HG02885 (cell line): ENCODE data around the gene C7orf57.
"Not testable (repeated sequence)": the region's sequence is repeated elsewhere in the genome, so short reads cannot be mapped to it uniquely, and the experiment has no call there.

Experiments
- ATAC-seq: cut with Tn5 transposase; IDR thresholded peaks from one replicate; pipeline ENCODE4 v1.9.1; 2021; ENCODE audit warnings: mild to moderate bottlenecking; ENCODE audit not compliant: unreplicated experiment, poor library complexity

The C7orf57 gene

DNA sequence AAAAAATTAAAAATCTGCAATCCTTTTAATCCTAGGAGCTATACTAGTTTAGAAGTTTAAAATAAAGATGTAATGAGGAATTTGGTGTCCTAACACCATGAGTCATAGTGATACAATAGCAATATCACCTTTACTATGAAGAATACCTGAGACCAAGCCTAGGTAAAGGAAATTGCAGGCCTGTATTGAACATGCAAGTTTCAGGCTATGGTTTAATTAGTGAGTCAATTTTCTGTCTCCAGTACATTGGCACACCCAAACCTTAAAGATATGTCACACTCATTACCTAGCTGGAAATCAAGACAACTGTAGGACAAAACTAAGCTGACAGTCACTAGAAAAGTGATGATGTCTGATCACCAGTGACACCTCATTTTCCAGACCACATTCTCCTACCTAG, 47.0 kb downstream of the C7orf57 start:
- ATAC-seq: not testable (repeated sequence)

DNA sequence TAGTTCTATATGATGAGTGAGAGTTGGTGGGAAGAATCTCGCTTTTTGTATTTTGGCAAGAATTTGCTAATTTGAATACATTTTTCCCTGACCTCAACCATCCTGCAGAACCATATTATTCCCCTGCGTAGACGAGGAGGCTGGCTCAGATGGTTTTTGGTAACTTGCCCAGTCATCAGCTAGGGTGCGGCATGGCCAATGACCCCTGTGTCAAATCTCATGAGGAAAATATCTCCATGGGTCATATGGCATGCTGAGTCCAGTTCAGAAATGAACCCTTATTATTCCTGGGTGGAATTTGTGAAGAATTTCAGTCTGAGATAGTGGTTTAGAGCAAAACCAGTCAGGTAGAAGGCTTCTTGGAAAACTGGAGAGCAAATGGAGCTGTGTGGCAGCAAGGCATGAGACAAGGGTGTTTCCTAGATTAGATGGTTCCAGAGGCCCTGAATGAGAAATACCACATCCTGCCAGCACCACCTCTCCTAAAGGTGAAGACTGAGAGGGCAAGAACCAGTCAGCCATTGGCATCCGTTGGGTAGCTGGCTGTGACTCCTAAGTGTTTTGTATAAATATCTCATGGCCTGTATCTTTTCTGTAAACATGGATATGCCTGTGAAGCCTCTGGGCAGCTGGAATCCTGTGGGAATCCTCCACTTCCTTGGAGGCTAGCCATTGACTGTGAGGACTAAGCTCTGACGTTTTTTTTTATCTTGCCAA, 47.9 kb downstream of the C7orf57 start:
- ATAC-seq: no peak

DNA sequence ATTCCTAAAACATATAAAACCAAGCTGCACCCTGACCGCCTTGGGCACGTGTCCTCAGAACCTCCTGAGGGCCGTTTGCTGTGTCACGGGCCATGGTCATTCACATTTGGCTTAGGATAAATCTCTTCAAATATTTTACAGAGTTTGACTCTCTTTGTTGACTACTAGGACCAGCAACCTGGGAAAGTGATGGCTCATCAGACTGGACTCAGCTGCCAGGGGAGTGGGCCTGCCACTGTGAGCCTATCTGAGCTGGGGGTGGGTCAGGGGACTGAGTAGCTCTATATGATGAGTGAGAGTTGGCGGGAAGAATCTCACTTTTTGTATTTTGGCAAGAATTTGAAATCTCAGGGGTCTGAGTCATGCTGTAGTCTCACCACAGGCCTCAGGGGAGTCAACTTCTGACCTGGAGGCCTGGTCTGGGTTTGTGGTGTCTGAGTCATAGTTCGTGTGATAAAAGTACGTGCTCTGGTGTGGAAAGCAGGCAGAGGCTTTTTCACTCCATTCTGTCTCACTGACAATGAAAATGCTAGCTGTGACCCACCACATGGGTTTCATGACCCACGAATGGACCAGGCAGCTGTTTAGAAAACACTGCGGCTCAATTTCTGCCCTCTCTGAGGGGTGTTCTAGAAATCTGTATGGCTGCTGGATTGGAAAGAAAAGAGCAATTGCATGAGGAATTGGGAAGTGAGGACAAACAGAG, 49.5 kb downstream of the C7orf57 start:
- peak; percentile 68 for ATAC-seq

DNA sequence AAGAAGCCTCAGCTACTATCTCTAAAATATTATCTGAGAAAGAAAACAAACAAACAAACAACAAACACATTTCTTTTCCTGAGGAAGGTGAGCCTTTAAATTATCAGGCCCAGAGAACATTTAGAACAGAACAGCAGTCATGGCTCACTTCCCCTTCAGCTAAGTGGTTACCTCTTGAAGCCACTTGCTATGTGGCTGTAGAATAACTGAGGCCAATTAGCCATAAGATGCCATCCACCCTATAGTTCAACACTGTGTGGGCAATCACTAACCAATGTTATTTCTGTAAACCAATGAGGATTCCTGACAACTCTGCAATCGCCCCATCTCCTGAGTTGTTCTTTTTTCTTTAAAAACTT, 50.1 kb downstream of the C7orf57 start:
- peak; percentile 10 for ATAC-seq

DNA sequence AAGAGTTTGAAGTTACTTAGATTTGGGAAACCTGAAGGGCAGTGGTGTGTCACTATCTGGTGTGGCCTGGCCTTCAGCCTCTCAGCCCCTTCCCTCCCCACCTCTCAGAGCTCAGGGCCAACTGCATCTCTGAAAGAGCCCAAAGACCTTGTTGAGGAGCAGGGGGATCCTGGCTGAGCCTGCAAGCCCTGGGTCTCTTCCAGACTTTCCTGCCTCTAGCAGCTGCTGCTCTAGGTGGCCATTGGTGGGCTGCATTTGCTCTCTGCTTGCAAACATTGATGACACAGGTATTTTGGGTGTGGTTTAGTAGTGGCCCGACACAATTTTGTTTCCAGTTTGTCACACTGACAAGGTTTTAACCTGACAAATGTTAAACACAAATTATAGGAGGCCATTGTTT, 50.6 kb downstream of the C7orf57 start:
- no peak for ATAC-seq

DNA sequence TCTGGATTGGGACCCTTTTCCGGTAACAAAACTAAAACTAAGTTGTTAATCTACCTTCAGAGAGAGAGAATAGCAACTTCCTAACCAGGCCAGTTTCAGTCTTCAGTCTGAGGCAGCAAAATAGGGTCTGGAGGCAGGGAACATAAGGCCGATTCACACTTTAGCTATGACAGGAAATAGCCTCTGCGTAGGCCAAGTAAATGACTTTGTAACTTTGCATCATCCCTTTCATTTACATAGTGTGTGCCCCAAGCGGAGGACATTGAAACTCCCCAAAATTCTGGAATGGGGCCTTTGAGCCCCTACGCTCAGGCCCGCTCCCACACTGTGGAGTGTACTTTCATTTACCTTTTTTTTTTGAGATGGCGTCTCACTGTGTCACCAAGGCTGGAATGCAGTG, 52.0 kb downstream of the C7orf57 start:
- ATAC-seq: peak; percentile 21

DNA sequence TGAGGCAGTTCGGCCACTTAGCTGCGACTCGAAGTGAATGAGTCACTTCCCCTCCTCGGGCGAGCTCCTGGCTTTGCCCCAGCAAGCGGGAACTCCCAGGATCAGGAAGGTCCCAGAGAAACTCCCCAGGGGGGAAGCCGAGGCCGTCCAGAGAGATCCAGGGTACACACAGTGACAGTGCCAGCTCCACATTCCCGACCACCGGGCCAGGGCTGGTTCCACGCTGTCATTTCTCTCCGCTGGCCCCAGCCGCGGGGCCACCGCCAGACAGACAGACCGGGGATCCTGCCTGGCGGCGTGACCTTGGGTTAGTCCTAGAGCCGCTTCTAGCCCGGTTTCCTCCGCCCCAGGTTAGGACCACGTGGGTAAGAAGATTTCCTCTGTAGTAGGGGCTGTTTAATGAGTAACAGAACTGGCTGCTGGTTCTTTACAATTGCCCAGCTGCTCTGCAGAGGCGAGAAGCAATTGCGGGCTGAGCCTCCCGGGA, 53.3 kb downstream of the C7orf57 start:
- peak; percentile 51 for ATAC-seq

DNA sequence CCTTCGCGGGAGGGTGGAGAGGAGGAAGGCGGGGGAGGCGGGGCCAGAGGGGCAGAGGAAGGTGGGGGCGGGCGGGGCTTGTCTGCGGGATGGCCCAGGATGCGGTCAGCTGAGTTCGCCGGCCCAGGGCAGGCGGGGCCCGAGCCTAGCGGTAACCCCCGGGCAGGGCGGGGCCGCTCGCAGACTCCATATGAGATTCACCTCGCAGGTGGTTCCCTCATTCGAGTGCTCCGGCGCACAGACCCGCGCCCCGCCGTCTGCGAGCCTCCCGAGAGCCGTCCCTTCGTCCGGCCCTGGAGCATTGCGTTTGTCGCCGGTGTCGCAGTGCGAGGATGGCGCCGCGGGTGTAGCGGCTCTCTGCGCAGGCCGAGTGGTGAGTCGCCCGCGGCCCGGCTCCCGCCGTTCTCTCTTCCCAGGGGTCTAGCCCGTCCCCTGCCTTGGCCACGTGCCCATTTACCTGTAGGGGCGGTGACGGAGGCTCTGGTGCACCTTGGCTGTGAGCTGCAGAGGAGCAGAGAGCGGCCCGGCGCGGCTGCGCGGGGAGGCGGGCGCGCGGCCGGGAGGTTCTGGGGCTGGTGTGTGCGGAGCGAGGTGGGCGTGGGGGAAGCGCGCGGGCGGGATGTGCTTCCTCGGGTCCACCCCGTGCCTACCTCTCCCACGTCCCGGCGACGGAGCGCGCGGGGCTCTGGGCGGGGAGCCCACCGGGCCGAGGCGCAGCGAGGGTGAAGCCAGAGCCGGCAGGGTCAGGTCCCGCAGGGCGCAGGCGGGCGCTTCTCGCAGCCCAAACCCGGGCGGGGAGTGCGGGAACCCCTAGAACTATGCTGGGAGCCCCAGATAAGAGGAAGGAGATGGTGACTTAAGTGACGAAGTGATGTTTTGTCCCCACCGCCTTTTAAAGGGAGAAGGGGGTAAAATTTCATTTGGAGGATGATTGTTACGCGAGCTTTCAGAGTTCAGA, 54.0 kb downstream of the C7orf57 start, which contains the start of gene UPP1:
UPP1 (plus strand) TSS at position 220 of the 958 bp plus-strand sequence. CDS start 5,519 bp downstream, outside the sequence.
- peak; percentile 58 for ATAC-seq

DNA sequence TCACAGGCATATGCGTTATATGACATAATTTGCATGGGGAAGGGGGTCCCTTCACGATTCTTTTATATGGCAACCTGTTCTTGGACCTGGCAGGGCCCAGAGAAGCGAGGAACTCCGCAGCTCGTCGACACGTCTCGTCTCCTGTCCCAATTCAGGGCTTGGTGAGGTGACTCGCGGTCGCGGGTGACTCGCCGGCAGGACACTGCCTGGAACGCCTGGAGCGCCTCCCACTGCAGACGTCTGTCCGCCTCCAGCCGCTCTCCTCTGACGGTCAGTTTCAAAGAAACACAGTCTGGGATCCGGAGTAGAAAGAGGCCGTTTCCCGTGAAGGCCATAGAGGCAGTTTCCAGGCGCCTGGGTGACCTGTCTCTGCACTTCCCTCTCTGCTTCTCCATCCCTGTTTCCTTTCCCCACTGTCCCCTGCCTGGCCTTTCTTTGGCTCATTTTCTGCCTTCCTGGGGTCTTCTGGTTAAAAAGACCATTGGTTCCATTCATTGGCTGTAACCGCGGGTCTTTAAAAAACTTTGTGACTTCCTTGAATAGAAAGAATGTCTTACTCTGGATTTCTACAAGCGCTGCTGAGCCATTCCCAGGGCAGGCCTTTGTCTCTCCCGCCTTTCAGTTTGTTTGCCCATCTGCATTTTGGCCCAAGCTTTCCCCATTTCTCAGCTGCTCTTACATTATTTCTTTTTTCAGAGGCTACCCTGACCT, 54.9 kb downstream of the C7orf57 start:
- ATAC-seq: no peak

DNA sequence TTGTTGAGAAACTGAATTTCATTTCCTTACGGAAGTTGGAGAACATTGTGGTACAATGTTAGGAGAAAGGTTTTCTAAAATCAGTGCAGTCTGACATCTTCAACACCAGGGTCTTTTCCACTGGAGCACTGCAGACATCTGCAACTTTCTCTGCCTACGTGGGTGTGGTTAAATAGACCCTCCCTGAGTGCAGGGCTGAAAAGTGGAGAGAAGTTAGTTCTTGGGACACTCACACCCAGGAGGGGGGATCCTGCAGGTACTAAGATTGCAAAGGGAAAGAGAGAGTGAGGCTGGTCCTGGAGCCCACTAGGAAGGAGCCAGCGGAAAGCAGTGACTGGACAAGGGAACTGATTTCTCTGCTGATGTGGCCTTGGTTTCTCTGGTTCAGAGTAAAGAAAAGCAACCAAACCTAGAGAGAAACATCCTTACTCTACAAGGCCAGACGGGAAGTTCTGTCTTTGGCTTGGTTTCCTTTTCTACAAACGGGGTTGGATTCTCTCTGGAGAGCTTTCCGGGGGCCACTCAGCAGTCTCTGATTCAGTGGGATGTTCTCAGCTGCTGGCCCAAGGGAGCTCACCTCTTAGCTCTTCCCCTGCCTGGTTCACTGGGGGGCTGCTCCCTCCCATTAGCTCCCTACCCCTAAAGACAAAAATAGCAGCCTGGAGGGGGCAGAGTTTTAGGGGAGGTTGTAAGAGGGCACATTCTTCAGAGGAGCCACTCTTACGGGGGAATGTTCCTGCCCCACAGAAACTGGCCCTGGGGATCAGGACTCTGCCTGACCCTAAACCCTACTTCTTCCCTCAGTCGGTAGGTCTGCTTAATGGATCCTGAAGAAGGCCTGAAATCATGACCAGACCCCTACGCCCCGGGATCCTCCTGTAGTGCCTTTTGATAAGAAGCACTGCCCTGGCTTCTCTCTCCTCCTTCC, 56.4 kb downstream of the C7orf57 start:
- no peak for ATAC-seq

DNA sequence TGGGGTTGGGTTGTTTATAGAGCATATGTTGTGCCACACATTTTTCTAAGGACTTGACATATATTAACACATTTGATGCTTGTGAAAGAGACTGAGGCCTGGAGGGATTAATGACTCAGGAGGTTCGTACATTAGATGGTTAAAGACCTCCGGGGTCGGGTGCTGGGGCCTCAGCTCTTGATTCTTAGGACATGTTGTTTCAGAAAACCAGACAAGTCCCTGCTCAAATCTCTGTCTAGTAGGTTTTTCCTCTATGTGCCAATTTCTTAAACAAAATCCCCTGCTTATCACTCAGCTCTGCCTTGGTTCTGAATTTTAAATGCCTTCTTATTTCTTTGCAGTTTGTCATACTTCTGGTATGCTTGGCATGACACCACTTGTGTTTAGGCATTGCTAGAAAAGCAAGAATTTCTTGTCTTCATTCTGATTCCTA, 59.5 kb downstream of the C7orf57 start:
- no peak for ATAC-seq

DNA sequence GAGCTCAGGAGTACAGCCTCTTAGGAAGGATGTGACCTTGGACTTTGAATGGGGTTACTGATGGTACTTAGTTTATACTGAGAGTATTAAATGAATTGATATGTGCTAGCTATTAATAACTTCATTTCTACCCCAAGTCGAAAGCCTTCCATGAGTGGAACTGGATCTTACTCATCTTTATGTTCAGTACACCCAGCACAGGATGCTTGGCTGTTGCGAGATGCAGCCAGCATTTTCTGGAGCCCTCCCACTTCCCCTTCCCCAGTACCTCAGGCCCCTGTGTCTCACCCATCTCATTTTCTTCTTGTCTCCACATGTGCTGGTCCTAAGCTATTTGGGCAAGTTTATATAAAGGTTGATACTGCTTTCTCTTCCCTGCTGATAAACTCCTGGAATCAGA, 60.9 kb downstream of the C7orf57 start:
- ATAC-seq: no peak

DNA sequence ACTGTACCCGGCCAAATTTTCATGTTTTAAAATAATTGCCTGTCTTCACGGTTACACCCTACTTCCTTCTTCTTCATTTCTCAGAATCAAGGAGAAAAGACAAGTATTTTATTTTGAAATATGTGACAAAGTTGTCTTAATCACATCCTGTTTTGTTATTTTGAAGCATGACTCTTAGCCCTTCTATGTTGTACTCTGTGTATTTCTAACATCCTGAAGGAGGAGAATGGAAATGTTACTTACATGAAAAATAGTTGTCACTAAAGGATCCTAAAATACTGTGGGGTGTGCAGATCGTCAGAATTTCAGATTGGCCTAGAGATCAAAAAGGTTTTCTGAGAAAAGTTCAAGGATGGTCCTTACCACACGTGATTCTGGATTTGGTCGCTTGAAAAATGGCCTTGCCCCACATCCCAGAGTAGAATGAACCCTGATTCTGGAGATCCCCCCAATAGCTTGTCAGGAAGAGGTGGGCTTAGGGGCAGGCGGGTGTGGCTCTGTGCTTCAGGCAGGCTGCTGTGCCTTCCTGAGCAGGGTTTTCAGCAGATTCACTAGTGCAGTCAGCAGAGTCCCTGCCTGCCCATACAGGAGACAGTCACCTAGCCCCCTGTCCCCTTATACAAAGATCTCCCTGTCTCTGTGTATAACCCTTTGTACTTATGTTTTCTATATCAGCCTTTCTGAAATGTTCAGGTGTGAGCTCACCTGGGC, 62.3 kb downstream of the C7orf57 start:
- ATAC-seq: no peak

DNA sequence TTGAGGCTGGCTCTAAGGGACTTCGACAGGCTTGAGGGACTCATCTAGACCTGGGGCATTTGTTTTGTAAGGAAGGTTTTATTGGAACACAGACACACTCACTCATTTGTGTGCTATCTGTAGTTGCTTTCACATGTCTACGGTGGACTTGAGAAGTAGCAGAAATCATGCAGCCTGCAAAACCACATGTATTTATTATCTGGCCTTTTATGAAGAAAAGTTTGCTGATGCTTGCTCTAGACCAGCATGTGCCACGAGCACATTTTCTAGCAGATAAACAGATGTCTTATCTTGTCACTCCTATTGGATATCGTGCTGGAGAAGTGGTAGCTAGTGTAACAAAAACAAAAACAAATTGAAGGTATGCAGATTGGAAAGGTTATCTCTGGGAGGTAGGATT, 63.5 kb downstream of the C7orf57 start:
- no peak for ATAC-seq

DNA sequence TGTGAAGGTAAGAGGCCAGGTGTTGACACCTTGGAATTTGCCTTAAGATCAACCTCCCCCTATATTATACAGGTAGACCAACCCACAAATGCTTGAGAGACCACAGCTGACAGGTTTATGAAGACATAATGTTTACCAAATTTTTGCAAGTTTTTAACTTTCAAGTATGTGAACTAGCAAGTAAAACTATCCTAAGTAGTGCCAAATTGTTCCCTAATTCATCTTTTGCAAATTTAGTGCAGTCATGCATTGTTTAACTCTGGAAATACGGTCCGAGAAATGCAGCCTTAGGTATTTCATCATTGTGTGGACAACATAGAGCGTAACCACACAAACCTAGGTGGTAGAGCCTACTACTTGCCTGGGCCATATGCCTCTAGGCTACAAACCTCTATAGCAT, 64.4 kb downstream of the C7orf57 start:
- ATAC-seq: no peak

DNA sequence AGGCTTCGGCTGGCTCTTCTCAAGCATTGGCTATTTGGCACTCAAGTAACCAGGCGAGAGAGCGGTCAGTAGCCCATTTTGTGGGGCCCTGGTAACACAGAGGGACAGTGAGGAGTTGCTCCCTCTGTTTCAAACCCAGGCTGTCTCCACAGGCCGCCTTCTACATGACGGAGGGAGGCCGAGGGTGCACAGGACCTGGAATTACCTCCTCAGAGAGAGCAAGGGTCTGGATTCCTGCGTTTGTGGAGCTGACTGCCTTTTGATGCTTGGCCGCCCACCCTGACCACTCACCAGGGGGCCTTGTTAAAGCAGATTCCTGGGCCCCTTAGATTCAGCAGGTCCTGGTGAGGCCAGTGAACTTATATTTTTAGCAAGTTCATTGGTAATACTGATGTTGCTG, 66.0 kb downstream of the C7orf57 start:
- ATAC-seq: no peak

DNA sequence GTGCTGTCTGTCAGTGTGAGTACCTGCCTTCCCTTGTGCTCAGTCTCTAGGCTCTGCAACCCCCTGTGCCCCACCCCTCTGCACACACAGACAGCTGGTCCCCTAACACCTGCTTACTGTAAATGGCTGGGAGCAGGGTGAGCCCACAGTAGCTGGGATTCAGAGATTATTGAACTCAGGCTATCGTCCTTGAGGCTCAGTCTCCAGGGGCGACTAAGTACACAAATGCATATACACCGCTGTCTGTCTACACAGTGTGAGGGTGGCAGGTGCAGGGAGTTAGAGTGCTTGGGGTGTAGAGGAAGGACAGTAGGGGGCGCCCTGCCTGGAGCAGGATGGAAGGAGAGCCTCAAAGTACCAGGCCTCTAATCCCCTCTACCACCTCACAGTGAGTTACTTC, 66.6 kb downstream of the C7orf57 start:
- no peak for ATAC-seq

DNA sequence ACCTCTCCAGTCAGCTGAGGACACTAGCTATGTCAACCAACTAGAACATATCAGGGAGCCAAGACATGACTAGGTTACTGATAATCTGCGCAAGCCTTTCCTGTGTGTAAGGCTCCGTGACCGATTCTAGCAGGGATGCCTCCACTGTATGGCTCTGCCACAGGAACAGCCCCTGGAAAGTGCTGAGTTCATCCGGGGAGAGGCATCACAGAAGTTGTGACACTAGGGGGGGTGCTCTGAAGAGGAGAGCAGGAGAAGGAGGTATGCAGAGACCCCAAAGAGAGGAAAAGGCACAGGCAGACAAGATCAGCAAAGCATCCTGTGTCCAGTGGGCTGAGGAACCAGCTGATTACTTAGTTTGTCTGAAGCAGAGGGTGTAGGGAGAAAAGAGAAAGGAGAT, 67.2 kb downstream of the C7orf57 start:
- no peak for ATAC-seq
